ENCODE measurements around the gene MED17. TPM values are rescaled to one million over a fixed set of nuclear protein-coding genes. Genes with fewer than 3 reads are reported as not detected.

Gene MED17
- total RNA-seq, 6 donors from 2014 or later = 13.1 to 33.5 (median 28.1) TPM

- TF ChIP-seq POLR2A (IDR thresholded peaks at IDR 0.05) = no peak
- WGBS, 2 donors = 74 to 80% methylated on average over 7 to 8 of the region's 8 CpGs
- H3K27me3 ChIP-seq = peaks cover 0 to 6% (median 2%) of the 10 kb centered on the region in 4 donors
Observed at GRCh38 chr11:93845181-93846092, 61.4 kb downstream of the MED17 start.

GRCh38 chr11:93846411-93846810 lies 62.3 kb downstream of the MED17 start:
- Histone ChIP-seq H3K4me3 (no peak overlapping the region), H3K36me3 (no peaks in the 10 kb centered on the region), H3K27ac (no peak overlapping the region), H3K27me3 (peaks cover 0 to 6% (median 2%) of the 10 kb centered on the region in 4 donors), H3K9me3 (no peaks in the 10 kb centered on the region), H3K4me1 (peaks cover 5 to 11% (median 9%) of the 10 kb centered on the region in 4 donors)
- DNase-seq (no peak), ATAC-seq (ENCODE audit: low FRiP score in 2 of 2) (no peak)
- TF ChIP-seq CTCF (IDR thresholded peaks at IDR 0.05) (no peak), POLR2A (IDR thresholded peaks at IDR 0.05) (no peak), POLR2AphosphoS5 (IDR thresholded peaks at IDR 0.05) (no peak), EP300 (IDR thresholded peaks at IDR 0.05) (no peak)
- WGBS, 2 donors = 66 to 88% methylated on average over 2 of the region's 2 CpGs

More at GRCh38 chr11:93845181-93846092, 61.4 kb downstream of the MED17 start:
- DNase-seq (no peak), ATAC-seq (ENCODE audit: low FRiP score in 2 of 2) (no peak)
- Histone ChIP-seq H3K4me1 (peaks cover 5 to 9% (median 8%) of the 10 kb centered on the region in 4 donors), H3K36me3 (no peaks in the 10 kb centered on the region), H3K9me3 (no peaks in the 10 kb centered on the region), H3K27ac (no peak overlapping the region), H3K4me3 (no peak overlapping the region)

GRCh38 chr11:93849201-93849600 lies 65.1 kb downstream of the MED17 start:
- Histone ChIP-seq H3K9me3 (no peaks in the 10 kb centered on the region), H3K36me3 (no peaks in the 10 kb centered on the region), H3K4me1 (peaks cover 5 to 11% (median 9%) of the 10 kb centered on the region in 4 donors), H3K27me3 (peaks cover 0 to 6% (median 2%) of the 10 kb centered on the region in 4 donors), H3K27ac (no peak overlapping the region), H3K4me3 (no peak overlapping the region)
- no peak for TF ChIP-seq POLR2AphosphoS5 (IDR thresholded peaks at IDR 0.05)
- no peak for TF ChIP-seq CTCF (IDR thresholded peaks at IDR 0.05)
- no peak for TF ChIP-seq EP300 (IDR thresholded peaks at IDR 0.05)
- TF ChIP-seq POLR2A (IDR thresholded peaks at IDR 0.05) = no peak
- 94 to 99% methylated on average over 5 of the region's 5 CpGs for WGBS, 2 donors
- no peak for ATAC-seq (ENCODE audit: low FRiP score in 2 of 2)
- DNase-seq = no peak

- no peak for TF ChIP-seq POLR2A (IDR thresholded peaks at IDR 0.05)
- no peak for TF ChIP-seq CTCF (IDR thresholded peaks at IDR 0.05)
- TF ChIP-seq EP300 (IDR thresholded peaks at IDR 0.05) = no peak
- TF ChIP-seq POLR2AphosphoS5 (IDR thresholded peaks at IDR 0.05) = no peak
- Histone ChIP-seq H3K9me3 (no peaks in the 10 kb centered on the region), H3K4me3 (peak overlapping the region; percentile 18 to 52 (median 42)), H3K4me1 (peaks cover 5 to 11% (median 9%) of the 10 kb centered on the region in 4 donors), H3K27me3 (peaks cover 0 to 6% (median 2%) of the 10 kb centered on the region in 4 donors), H3K27ac (no peak overlapping the region), H3K36me3 (no peaks in the 10 kb centered on the region)
- WGBS, 2 donors = 19 to 42% methylated on average over 11 to 32 of the region's 67 CpGs
- ATAC-seq (ENCODE audit: low FRiP score in 2 of 2) (peak; percentile 42 to 74), DNase-seq (peak in 1 of 2 donors; percentile 86)
Observed at GRCh38 chr11:93849751-93850593, 65.9 kb downstream of the MED17 start.

- peaks cover 0 to 6% (median 2%) of the 10 kb centered on the region in 4 donors for H3K27me3 ChIP-seq
- H3K9me3 ChIP-seq = no peaks in the 10 kb centered on the region
- H3K4me3 ChIP-seq = peak within 1 kb of the TSS; percentile 18 to 52 (median 42)
- no peak for DNase-seq
- peaks cover 5 to 11% (median 9%) of the 10 kb centered on the region in 4 donors for H3K4me1 ChIP-seq
- ATAC-seq (ENCODE audit: low FRiP score in 2 of 2) = no peak
- 24 to 37% methylated on average over 4 to 6 of the region's 6 CpGs for WGBS, 2 donors
- H3K27ac ChIP-seq = no peak within 1 kb of the TSS
- TF ChIP-seq POLR2A (IDR thresholded peaks at IDR 0.05) (no peak), POLR2AphosphoS5 (IDR thresholded peaks at IDR 0.05) (no peak)
- no peaks in the 10 kb centered on the region for H3K36me3 ChIP-seq
Observed at GRCh38 chr11:93850594-93851018, 66.5 kb downstream of the MED17 start, which contains the start of gene VSTM5. TSS of gene VSTM5 (minus strand) at chr11:93850618. CDS start at chr11:93850502, 116 bp downstream.

Measured in upper lobe of left lung (tissue), 6 donors.